NCI-H1092 (cell line): ENCODE data around the gene PHTF1.

Experiments
- DNase-seq: peaks from one replicate; lab custom pipeline; 2025; lab: John Stamatoyannopoulos, UW

Gene PHTF1

DNA sequence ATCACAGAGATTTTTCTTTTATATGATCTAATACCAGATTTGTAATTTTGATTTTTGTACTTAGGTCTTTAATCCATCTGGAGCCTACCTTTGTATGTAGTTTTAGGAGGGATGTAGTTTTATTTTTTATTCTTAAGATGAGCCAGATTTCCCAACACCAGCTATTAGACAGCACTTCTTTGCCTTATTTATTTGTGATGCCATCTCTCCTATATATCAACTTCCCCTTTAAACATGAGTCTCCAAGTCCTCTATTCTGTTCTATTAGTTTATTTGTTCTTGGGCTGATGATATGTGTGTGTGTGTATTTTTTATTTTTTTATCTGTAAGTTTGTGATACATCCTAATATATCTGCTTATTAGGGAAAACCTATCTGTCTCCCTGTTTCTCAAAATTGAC, 94.2 kb downstream of the PHTF1 start:
- DNase-seq, result no peak

DNA sequence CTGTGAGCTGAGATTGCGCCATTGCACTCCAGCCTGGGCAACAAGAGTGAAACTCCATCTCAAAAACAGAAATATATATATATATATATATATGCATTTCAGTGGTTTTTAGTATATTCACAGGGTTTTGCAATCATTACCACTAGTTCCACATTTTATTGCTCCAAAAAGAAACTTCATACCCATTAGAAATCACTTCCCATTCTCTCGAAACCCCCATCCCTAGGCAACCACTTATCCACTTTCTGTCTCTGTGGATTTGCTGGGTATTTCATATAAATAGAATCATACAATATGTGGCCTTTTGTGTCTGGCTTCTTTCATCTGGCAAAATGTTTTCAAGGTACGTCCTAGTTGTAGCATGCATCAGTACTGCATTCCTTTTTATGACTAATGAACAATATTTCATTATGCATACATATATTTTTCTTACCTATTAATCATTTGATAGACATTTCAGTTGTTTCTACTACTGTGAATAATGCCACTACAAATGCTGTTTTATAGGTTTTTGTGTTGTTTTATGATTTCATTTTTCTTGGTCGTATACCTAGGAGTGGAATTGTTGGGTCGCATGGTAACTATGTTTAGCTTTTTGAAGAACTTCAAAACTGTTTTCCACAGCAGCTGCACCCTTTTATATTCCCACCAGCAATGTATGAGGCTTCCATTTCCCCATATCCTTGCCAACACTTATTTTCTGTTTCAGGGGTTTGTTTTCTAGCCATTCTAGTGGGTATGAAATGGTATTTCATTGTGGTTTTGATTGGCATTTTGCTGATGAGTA, 95.9 kb downstream of the PHTF1 start:
- no peak for DNase-seq

DNA sequence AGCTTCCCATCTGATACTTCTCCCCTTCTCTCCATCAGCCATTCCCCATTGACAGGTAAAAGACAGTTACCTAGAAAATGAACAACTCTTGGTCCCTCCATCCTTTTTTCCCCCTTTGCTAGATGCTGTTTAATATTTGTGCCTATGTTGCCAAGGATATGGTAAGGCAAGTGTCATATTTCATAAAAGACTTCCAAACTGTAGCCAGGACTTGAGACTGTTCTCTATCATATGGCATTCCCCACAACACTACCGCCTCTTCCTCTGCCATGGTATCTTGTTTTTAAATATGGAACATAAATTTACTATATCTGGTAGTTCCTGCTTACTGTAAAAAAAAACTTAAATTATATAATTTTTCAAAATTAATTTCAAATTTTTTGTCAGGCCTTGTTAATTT, 97.2 kb downstream of the PHTF1 start:
- DNase-seq, result no peak

DNA sequence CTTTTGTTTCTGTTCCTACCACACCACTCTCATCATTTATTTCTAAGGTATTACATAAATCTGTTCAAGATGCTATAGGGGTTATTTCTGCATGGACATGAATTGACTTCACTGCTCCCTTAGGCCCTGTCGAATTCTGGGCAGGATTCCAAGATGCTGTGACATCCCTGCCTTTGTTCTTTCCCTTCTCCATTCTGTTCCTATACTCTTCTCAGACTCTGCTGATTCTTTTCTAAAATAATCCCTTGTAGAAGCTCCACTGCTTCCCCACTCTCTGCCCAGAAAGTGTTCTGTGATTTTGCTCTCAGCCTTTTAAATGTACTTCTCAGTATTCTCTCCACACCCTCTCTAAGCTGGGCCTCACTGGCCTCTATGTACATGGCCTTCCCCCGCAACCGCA, 99.2 kb downstream of the PHTF1 start:
- DNase-seq, result no peak

DNA sequence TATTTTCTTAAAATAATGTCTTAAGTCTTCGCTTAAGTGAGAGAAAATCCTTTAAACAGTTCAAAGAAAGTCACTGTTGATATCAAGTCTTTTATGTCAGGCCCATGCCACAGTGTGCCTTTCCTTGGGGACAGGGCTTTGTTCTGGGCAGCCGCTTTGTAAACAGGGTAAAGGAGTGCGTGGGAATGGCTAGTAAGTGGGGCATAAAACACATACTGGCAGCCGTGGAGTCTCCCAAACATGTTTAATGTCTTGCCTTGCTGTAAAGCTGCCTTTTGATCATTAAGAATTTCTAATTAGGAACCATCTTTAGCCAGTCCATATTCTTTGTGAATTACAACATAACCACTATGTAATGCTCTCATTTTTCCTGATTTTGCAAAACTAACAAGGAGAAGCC, 99.7 kb downstream of the PHTF1 start:
- DNase-seq, result no peak

DNA sequence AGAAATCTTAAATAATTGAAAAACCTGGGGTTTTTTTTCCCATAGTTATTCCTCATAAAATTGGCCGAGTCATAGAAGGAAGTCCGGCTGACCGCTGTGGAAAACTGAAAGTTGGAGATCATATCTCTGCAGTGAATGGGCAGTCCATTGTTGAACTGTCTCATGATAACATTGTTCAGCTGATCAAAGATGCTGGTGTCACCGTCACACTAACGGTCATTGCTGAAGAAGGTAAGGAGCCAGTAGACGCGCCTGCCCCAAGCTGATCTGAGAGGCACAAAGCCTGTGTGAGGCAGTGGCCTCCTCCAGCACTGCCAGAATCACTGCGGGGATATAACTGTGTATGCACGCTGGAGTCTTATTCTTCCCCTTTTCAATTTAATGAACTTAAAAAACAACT, 100.3 kb downstream of the PHTF1 start:
- no peak for DNase-seq

DNA sequence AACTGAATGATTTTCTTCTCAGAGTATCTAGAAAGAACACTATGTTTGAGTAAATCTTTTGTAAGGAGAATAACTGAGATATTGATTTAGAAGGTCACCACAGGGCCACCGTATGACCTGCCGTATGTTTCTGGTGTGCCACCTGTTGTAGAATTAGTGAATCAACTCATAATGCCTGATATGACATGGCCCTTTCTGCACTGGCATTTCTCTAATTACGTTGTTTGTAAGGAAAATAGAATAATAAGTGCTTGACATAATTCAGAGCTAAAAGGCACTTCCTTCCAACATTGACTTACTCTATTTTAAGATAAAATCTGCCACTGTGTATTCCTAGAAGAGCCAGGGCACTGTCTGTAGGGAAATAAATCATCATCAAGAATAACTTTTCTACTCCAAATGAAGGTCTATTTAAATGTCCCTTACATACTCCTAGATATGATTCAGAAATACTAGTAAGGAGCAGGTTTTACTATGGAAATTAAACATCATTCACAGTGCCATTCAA, 101.7 kb downstream of the PHTF1 start:
- no peak for DNase-seq

DNA sequence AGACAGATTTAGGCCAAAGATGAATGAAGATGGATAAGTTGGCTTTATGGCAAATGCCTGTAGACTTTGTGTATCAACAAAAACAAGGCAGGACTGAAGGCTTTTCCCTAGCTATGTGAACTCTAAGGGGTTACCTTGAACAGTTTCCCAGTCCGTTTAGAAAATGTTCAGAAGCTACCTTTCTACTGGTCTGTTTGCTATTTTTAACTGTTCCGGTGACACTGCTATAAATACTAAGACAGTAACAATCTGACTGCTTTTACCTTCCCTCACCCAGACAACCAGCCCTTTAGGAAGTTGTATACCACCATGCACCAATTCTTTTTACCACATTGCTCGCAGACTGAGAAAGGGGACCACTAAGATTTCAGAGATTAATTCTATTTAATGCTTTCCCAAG, 102.2 kb downstream of the PHTF1 start:
- no peak for DNase-seq

DNA sequence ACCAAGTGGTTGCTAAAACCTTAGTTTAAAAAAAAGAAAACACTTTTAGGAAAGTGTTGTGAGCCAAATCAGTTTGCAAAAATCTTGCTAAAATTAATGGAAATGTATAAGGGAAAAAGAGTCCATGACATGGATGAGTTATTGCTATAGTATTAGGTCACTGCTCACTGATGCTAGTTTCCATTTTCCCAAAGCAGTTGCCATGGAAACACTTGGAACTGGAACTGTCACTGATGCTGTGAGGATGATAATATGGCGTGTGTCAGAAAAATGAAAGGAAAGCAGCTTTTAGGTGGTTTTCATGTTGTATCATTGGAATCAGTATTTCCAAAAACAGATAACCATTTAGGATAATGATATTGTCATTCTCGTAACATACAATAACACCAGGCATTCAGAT, 104.4 kb downstream of the PHTF1 start:
- no peak for DNase-seq

DNA sequence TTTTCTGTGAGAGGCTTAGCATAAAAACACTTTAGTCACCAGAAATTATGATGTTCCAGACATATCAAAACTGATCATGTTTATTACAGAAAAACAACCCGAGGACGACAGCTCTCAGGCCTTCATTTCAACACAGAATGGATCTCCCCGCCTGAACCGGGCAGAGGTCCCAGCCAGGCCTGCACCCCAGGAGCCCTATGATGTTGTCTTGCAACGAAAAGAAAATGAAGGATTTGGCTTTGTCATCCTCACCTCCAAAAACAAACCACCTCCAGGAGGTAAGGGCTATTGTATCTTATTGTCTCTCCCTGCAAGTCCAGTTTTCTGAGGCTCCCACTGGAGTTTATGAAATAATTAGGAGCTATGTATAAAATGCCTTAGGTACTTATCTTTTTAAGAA, 105.5 kb downstream of the PHTF1 start:
- no peak for DNase-seq

DNA sequence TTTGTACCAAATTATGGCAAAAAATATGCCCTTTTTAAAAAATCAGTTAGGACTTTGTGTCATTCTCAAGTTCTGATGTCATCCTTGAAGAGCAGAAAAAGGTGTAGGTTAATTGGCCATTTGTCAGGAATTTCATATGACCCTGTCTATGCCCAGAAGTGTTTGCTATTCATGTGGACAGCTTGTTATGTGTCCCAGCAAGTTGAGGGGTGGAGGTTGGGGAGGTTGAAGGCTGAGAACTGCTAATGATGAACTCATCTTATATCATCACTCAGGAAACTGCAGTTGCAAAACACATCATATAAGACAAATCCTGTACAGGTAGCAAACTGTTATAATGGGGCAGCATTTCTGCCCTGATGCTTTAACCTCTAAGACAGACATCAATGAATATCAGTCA, 106.5 kb downstream of the PHTF1 start:
- no peak for DNase-seq

DNA sequence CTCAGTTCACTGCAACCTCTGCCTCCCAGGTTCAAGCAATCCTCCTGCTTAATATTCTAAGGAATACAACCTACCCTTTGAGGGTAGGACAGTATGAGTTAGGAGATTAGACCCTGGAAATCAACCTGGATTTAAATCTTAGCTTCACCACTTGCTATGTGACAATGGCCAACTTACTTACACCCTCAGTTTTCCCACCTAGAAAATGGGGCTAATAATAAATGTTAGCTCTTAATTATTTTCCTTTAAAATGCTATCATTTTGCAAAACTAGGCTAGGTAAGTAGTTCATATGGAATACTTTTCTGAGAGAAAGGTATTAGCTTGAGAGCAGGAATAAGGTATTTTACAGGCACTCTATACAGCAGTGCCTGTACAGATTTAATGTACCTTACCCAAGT, 110.8 kb downstream of the PHTF1 start:
- DNase-seq, result no peak

DNA sequence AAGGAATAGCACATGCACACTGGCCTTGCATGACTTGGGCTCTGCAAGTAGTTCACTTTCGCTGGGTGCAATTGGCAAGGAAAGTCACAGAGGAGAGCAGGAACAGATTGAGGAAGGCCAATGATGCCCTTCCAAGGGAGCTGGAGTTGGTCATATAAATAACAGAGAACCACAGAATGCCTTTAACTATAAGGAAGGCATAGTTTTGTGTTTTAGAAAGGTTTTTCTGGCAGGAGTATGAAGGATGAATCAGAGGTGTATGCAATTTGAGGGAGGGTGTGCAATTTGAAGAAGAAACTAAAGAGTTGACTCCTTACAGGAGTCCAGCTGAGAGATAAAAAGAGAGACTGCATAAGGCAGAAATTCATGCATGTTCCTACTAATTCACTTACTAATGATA, 112.1 kb downstream of the PHTF1 start:
- DNase-seq, result no peak
